NB4 (cell line): ENCODE results near the gene CERS2.

Source experiments
- CTCF ChIP-seq: IDR thresholded peaks from one replicate; pipeline ENCODE4 v1.5.1; 2012; ENCODE audit warnings: low read depth, low read length
- MAX ChIP-seq: IDR thresholded peaks from 2 replicates; pipeline ENCODE4 v1.6.1; 2011; ENCODE audit warnings: low read depth, low read length

GRCh38 chr1:151008244-151009205 lies 33.9 kb upstream of the CERS2 start, which contains the start of gene PRUNE1:
- TF ChIP-seq CTCF: no peak
- TF ChIP-seq MAX: 0 out of 2 replicates have a peak, but pooled peaks have one; percentile 39
